Epithelial cell of proximal tubule (primary cell): ENCODE measurements around the gene ETFRF1. TPM values are rescaled to one million over a fixed set of nuclear protein-coding genes. Genes with fewer than 3 reads are reported as not detected.

ENCODE experiments used
- DNase-seq: peaks from one replicate; pipeline ENCODE4 v3.0.0-alpha.2; 2011; ENCODE audit warnings: low read depth
- H3K4me3 ChIP-seq: 2 replicates; pipeline ENCODE4 v1.5.1; 2011; ENCODE audit warnings: low read depth, mild to moderate bottlenecking, low read length
- total RNA-seq: library from RNA; depleted of rRNA; stranded (reverse); fragments of >200 nt; gene quantifications from 2 replicates; pipeline ENCODE4 v1.2.3, GENCODE V29; 2015
- TF ChIP-seq, protein P1 (sequence below): conservative IDR thresholded peaks from 2 replicates; pipeline ENCODE4 v1.5.1; 2012; ENCODE audit warnings: low read depth, mild to moderate bottlenecking, low read length

The ETFRF1 gene
- total RNA-seq, 1 donor from 2014 or later, result 16.6 TPM

DNA sequence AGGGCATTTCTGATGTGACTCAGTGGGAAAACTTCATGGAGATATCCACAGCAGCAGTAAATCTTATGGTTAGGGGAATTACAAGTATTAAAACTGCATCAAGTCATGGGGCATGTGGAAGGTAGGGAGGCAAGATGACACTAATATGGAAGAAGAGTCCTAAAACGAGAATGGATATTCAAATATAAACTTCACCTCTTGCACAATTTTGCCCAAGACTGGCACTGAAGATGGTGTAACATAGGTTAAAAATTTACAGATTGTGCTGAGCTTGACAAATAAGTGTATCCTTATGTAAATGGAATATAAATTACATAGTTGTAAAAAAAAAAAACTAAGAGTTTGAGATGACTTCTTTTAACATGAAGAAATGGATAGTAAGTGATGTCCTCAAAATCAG is 12.8 kb downstream of the ETFRF1 start:
- no peak for DNase-seq
- no peak overlapping the region for H3K4me3 ChIP-seq
- TF ChIP-seq, protein P1, sequence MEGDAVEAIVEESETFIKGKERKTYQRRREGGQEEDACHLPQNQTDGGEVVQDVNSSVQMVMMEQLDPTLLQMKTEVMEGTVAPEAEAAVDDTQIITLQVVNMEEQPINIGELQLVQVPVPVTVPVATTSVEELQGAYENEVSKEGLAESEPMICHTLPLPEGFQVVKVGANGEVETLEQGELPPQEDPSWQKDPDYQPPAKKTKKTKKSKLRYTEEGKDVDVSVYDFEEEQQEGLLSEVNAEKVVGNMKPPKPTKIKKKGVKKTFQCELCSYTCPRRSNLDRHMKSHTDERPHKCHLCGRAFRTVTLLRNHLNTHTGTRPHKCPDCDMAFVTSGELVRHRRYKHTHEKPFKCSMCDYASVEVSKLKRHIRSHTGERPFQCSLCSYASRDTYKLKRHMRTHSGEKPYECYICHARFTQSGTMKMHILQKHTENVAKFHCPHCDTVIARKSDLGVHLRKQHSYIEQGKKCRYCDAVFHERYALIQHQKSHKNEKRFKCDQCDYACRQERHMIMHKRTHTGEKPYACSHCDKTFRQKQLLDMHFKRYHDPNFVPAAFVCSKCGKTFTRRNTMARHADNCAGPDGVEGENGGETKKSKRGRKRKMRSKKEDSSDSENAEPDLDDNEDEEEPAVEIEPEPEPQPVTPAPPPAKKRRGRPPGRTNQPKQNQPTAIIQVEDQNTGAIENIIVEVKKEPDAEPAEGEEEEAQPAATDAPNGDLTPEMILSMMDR, result no peak

GRCh38 chr12:25208554-25208953 is 13.5 kb downstream of the ETFRF1 start:
- DNase-seq, result no peak
- no peak overlapping the region for H3K4me3 ChIP-seq
- TF ChIP-seq, protein P1, result no peak

DNA sequence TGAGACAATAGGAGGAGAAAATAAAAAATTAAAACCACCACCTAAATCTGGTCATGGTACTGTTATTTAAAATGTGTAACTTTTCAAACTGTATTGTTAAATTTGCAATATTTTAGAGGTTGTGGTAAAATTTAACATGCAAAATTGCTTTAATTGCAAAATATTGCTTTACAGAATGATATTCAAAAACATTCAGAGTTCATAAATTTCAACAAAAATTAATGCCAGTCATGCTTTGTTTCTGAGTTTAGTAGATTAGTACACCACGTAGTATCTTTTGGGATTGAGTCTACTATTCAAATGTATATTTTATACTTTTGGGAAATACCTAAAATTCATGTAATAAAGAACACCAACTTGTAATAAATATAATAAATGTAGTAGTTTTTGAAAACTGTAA is 18.3 kb downstream of the ETFRF1 start:
- TF ChIP-seq, protein P1, result no peak
- DNase-seq, result no peak

DNA sequence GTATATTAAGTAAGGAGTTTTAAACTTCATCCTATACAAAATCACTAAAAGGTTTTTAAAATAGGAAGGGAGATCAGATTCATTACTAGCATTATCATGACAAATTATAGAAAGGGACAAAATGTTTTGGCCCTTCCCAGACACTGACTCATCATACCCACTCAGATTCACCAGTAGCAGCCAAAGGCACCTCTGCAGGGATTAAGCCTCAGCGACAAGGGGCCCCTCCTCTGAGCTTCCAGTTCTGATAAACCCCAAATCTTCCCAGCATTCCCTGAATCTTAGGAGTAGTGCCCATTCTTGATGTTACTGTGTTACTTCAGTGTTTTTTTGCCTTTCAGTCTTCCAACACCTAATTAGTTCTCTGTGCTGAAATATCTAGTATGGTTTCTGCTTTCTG is 41.2 kb downstream of the ETFRF1 start:
- DNase-seq, result no peak
- TF ChIP-seq, protein P1, result no peak
- no peak overlapping the region for H3K4me3 ChIP-seq

More for the DNA sequence above, 18.3 kb downstream of the ETFRF1 start:
- H3K4me3 ChIP-seq, result no peak overlapping the region

- TF ChIP-seq, protein P1, result no peak
- no peak overlapping the region for H3K4me3 ChIP-seq
- no peak for DNase-seq
Observed at GRCh38 chr12:25236626-25237025, 41.6 kb downstream of the ETFRF1 start.

GRCh38 chr12:25241167-25242020 is 46.4 kb downstream of the ETFRF1 start:
- TF ChIP-seq, protein P1, result peak; percentile 69
- H3K4me3 ChIP-seq, result no peak overlapping the region
- DNase-seq, result no peak

GRCh38 chr12:25242981-25243679 is 48.1 kb downstream of the ETFRF1 start:
- no peak for DNase-seq
- TF ChIP-seq, protein P1, result no peak
- H3K4me3 ChIP-seq, result no peak overlapping the region
